ENCODE data around the gene PRDM16. TPM values are rescaled to one million over a fixed set of nuclear protein-coding genes. Genes with fewer than 3 reads are reported as not detected.

Gene PRDM16
- total RNA-seq, 1 donor from 2014 or later = 0.43 TPM

DNA sequence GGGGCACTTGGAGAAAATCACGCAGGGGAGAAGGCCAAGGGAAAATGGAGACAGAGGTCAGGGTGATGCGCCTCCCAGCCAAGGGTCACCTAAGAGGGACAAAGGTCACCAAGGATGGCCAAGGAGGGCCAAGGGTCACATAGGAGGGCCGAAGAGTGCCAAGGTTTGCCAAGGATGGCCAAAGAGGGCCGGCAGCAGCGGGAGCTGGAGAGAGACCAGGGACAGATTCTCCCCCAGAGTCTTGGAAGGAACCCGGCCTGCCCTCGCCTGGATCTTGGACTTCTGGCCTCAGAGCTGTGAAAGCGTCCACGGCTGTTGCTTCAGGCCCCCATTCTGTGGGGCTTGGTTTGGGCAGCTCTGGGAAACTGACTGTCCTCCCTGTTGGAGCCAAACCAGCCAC, 359.9 kb downstream of the PRDM16 start:
- Histone ChIP-seq H3K9me3 (ENCODE audit: insufficient read depth, low read depth, low read length) (no peaks in the 10 kb centered on the region), H2AFZ (ENCODE audit: low read depth, low read length) (no peak overlapping the region), H3K79me2 (ENCODE audit: insufficient read depth, low read length) (no peaks in the 10 kb centered on the region), H4K20me1 (ENCODE audit: insufficient read depth, low read length) (no peaks in the 10 kb centered on the region), H3K9ac (ENCODE audit: low read length) (no peak overlapping the region), H3K36me3 (ENCODE audit: insufficient read depth, low read length) (no peaks in the 10 kb centered on the region), H3K27me3 (ENCODE audit: insufficient read depth, low read length) (no peaks in the 10 kb centered on the region), H3K4me1 (ENCODE audit: insufficient read depth, low read length) (no peaks in the 10 kb centered on the region), H3K4me2 (ENCODE audit: low read length) (no peak overlapping the region), H3K4me3 (ENCODE audit: insufficient read depth, low read depth, low read length) (no peak overlapping the region), H3K27ac (ENCODE audit: low read depth, low read length) (no peak overlapping the region)
- H3K4me1 Mint-ChIP-seq (ENCODE audit: low read depth, unreplicated experiment) = no peaks in the 10 kb centered on the region
- no peak overlapping the region for H3K27ac Mint-ChIP-seq (ENCODE audit: unreplicated experiment)
- peaks cover 30% of the 10 kb centered on the region for H3K27me3 Mint-ChIP-seq (ENCODE audit: low read depth, unreplicated experiment)
- no peak for DNase-seq (ENCODE audit: low read depth)
- H3K36me3 Mint-ChIP-seq (ENCODE audit: low read depth, unreplicated experiment) = no peaks in the 10 kb centered on the region
- no peak overlapping the region for H3K4me3 Mint-ChIP-seq (ENCODE audit: unreplicated experiment)
- peaks cover 2% of the 10 kb centered on the region for H3K9me3 Mint-ChIP-seq (ENCODE audit: unreplicated experiment)
- FAIRE-seq = no peak
- TF ChIP-seq EZH2 (IDR thresholded peaks at IDR 0.05; ENCODE audit: insufficient read depth, low read length) = no peak
- TF ChIP-seq, protein P1, sequence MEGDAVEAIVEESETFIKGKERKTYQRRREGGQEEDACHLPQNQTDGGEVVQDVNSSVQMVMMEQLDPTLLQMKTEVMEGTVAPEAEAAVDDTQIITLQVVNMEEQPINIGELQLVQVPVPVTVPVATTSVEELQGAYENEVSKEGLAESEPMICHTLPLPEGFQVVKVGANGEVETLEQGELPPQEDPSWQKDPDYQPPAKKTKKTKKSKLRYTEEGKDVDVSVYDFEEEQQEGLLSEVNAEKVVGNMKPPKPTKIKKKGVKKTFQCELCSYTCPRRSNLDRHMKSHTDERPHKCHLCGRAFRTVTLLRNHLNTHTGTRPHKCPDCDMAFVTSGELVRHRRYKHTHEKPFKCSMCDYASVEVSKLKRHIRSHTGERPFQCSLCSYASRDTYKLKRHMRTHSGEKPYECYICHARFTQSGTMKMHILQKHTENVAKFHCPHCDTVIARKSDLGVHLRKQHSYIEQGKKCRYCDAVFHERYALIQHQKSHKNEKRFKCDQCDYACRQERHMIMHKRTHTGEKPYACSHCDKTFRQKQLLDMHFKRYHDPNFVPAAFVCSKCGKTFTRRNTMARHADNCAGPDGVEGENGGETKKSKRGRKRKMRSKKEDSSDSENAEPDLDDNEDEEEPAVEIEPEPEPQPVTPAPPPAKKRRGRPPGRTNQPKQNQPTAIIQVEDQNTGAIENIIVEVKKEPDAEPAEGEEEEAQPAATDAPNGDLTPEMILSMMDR (IDR thresholded peaks at IDR 0.05; ENCODE audit: insufficient read depth, low read depth, low read length) = no peak

DNA sequence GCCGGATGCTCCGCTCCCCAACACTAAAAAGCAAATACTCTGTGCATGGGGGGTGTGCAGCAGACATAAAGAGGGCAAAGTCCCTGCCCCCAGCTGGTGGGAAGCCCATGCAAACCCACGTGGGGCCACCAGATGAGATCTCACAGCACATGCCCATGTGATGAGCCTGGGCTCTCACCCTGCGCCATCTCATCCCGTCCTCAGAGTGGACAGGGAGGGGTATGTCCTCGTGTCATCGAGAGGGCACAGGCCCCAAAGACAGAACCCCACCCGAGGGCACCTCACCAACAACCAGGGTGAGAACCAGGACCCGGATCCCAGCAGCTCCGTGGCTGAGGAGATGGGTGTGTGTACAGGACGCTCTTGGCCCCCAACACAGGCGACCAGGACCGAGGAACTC, 360.3 kb downstream of the PRDM16 start:
- TF ChIP-seq, protein P1 (IDR thresholded peaks at IDR 0.05; ENCODE audit: insufficient read depth, low read depth, low read length) = no peak
- TF ChIP-seq EZH2 (IDR thresholded peaks at IDR 0.05; ENCODE audit: insufficient read depth, low read length) = no peak
- no peak for FAIRE-seq
- no peaks in the 10 kb centered on the region for H3K9me3 ChIP-seq (ENCODE audit: insufficient read depth, low read depth, low read length)
- H3K27me3 ChIP-seq (ENCODE audit: insufficient read depth, low read length) = no peaks in the 10 kb centered on the region
- H3K79me2 ChIP-seq (ENCODE audit: insufficient read depth, low read length) = no peaks in the 10 kb centered on the region
- no peak overlapping the region for H3K4me3 Mint-ChIP-seq (ENCODE audit: unreplicated experiment)
- no peaks in the 10 kb centered on the region for H3K36me3 ChIP-seq (ENCODE audit: insufficient read depth, low read length)
- H4K20me1 ChIP-seq (ENCODE audit: insufficient read depth, low read length) = no peaks in the 10 kb centered on the region
- H3K4me1 ChIP-seq (ENCODE audit: insufficient read depth, low read length) = no peaks in the 10 kb centered on the region
- H3K36me3 Mint-ChIP-seq (ENCODE audit: low read depth, unreplicated experiment) = no peaks in the 10 kb centered on the region
- no peak overlapping the region for H3K4me3 ChIP-seq (ENCODE audit: insufficient read depth, low read depth, low read length)
- no peak overlapping the region for H3K27ac ChIP-seq (ENCODE audit: low read depth, low read length)
- H3K4me2 ChIP-seq (ENCODE audit: low read length) = no peak overlapping the region
- H3K9ac ChIP-seq (ENCODE audit: low read length) = no peak overlapping the region
- H2AFZ ChIP-seq (ENCODE audit: low read depth, low read length) = no peak overlapping the region
- H3K27ac Mint-ChIP-seq (ENCODE audit: unreplicated experiment) = no peak overlapping the region
- H3K27me3 Mint-ChIP-seq (ENCODE audit: low read depth, unreplicated experiment) = peaks cover 30% of the 10 kb centered on the region
- no peak for DNase-seq (ENCODE audit: low read depth)
- H3K9me3 Mint-ChIP-seq (ENCODE audit: unreplicated experiment) = no peaks in the 10 kb centered on the region
- H3K4me1 Mint-ChIP-seq (ENCODE audit: low read depth, unreplicated experiment) = no peaks in the 10 kb centered on the region

DNA sequence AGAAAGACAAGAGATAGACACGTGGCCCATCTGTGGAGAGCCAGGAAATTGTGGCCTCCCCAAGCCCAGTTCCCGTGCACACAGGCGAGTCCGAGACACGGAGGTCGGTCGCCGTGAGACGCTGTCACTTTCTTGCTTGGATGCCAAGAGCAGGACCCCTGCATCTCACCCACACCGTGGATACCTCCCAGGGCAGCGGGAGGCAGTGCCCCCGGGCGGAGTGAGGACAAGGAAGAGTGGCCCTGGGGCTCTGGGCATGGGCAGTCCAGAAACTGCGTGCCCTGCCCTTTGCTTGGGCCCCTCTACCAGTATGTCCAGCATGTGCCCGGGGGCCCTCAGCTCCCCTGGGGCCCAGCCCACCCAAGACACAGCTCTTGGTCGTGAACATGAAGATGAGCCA, 360.8 kb downstream of the PRDM16 start:
- Histone ChIP-seq H4K20me1 (ENCODE audit: insufficient read depth, low read length) (no peaks in the 10 kb centered on the region), H3K79me2 (ENCODE audit: insufficient read depth, low read length) (no peaks in the 10 kb centered on the region), H2AFZ (ENCODE audit: low read depth, low read length) (no peak overlapping the region), H3K9me3 (ENCODE audit: insufficient read depth, low read depth, low read length) (no peaks in the 10 kb centered on the region), H3K27me3 (ENCODE audit: insufficient read depth, low read length) (no peaks in the 10 kb centered on the region), H3K4me2 (ENCODE audit: low read length) (no peak overlapping the region), H3K9ac (ENCODE audit: low read length) (no peak overlapping the region), H3K27ac (ENCODE audit: low read depth, low read length) (no peak overlapping the region), H3K4me1 (ENCODE audit: insufficient read depth, low read length) (no peaks in the 10 kb centered on the region), H3K36me3 (ENCODE audit: insufficient read depth, low read length) (no peaks in the 10 kb centered on the region), H3K4me3 (ENCODE audit: insufficient read depth, low read depth, low read length) (no peak overlapping the region)
- no peak overlapping the region for H3K4me3 Mint-ChIP-seq (ENCODE audit: unreplicated experiment)
- no peaks in the 10 kb centered on the region for H3K9me3 Mint-ChIP-seq (ENCODE audit: unreplicated experiment)
- no peak for TF ChIP-seq EZH2 (IDR thresholded peaks at IDR 0.05; ENCODE audit: insufficient read depth, low read length)
- TF ChIP-seq, protein P1 (IDR thresholded peaks at IDR 0.05; ENCODE audit: insufficient read depth, low read depth, low read length) = no peak
- H3K36me3 Mint-ChIP-seq (ENCODE audit: low read depth, unreplicated experiment) = no peaks in the 10 kb centered on the region
- H3K4me1 Mint-ChIP-seq (ENCODE audit: low read depth, unreplicated experiment) = no peaks in the 10 kb centered on the region
- H3K27me3 Mint-ChIP-seq (ENCODE audit: low read depth, unreplicated experiment) = peaks cover 29% of the 10 kb centered on the region
- H3K27ac Mint-ChIP-seq (ENCODE audit: unreplicated experiment) = no peak overlapping the region
- DNase-seq (ENCODE audit: low read depth) = no peak
- no peak for FAIRE-seq

Measured in astrocyte (in vitro differentiated cells and primary cell).